Suprapubic skin (tissue), 4 donors: Measurements from ENCODE around the gene MMP13.
"Not testable (repeated sequence)": the region's sequence is repeated elsewhere in the genome, so short reads cannot be mapped to it uniquely, and the experiment has no call there.

Experiments used
- EP300 ChIP-seq: sonication (generic); formaldehyde crosslinking; IDR thresholded peaks from one replicate; pipeline ENCODE4 v1.6.1; 2017; ENCODE audit warnings: antibody characterized with exemption
- POLR2A ChIP-seq, 2 donors: fragments of 450-650 bp; IDR thresholded peaks; one replicate each; pipeline ENCODE4 v1.6.1; 2017; ENCODE audit warnings: antibody characterized with exemption in 2 of 2, mild to moderate bottlenecking in 2 of 2, moderate library complexity in 2 of 2
- POLR2AphosphoS5 ChIP-seq, 3 donors: sonication (generic); formaldehyde crosslinking; IDR thresholded peaks; one replicate each; pipeline ENCODE4 v1.6.1; 2017; ENCODE audit warnings: antibody characterized with exemption in 3 of 3
- TF ChIP-seq, protein P1 (sequence below), 2 donors: fragments of 200-600 bp in 1 of 2; fragments of 450-650 bp in 1 of 2; sonication (generic) in 1 of 2; IDR thresholded peaks; one replicate each; pipeline ENCODE4 v1.5.1; 2016 to 2019; ENCODE audit warnings: antibody characterized with exemption in 2 of 2, mild to moderate bottlenecking in 1 of 2, moderate library complexity in 1 of 2

DNA sequence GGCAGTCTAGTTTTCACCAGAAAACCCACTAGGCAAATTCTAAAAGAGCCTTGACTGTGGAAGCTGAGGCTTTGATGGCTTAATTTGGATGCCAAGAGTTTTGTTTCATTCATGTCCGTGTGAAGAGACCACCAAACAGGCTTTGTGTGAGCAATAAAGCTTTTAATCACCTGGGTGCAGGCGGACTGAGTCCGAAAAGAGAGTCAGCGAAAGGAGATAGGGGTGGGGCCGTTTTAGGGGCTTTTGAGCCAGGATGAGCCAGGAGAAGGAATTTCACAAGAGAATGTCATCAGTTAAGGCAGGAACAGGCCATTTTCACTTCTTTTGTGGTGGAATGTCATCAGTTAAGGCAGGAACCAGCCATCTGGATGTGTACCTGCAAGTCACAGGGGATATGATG is 51.6 kb downstream of the MMP13 start:
- TF ChIP-seq, protein P1, sequence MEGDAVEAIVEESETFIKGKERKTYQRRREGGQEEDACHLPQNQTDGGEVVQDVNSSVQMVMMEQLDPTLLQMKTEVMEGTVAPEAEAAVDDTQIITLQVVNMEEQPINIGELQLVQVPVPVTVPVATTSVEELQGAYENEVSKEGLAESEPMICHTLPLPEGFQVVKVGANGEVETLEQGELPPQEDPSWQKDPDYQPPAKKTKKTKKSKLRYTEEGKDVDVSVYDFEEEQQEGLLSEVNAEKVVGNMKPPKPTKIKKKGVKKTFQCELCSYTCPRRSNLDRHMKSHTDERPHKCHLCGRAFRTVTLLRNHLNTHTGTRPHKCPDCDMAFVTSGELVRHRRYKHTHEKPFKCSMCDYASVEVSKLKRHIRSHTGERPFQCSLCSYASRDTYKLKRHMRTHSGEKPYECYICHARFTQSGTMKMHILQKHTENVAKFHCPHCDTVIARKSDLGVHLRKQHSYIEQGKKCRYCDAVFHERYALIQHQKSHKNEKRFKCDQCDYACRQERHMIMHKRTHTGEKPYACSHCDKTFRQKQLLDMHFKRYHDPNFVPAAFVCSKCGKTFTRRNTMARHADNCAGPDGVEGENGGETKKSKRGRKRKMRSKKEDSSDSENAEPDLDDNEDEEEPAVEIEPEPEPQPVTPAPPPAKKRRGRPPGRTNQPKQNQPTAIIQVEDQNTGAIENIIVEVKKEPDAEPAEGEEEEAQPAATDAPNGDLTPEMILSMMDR (IDR thresholded peaks at IDR 0.05) = not testable (repeated sequence)
- not testable (repeated sequence) for TF ChIP-seq POLR2AphosphoS5 (IDR thresholded peaks at IDR 0.05); EP300; POLR2A (IDR thresholded peaks at IDR 0.05)
